ENCODE results near the gene TMEM25. TPM values are rescaled to one million over a fixed set of nuclear protein-coding genes. Genes with fewer than 3 reads are reported as not detected.
A peak's percentile ranks its signal among the peaks of the same experiment; 100 is the strongest.

The TMEM25 gene
- total RNA-seq, 1 experiment from 2014 or later = 7.8 TPM

DNA sequence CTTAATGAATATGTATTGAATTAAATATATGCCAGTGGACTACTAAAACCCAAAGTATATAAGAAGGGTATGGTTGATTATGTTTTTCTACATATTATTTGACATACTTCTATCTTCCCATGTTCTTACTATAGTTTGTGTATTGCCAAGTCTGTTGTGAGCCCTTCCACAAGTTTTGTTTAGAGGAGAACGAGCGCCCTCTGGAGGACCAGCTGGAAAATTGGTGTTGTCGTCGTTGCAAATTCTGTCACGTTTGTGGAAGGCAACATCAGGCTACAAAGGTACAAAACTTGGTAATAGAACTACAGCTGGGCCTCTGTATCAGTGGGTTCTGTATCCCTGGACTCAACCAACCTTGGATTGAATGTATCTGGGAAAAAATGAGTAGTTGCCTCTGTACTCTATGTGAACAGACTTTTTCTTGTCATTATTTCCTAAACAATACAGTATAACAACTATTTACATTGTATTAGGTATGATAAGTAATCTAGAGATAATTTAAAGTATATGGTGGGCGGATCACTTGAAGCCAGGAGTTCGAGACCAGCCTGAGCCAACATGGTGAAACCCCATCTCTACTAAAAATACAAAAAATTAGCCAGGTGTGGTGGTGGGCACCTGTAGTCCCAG, 42.4 kb upstream of the TMEM25 start:
- H3K36me3 Mint-ChIP-seq (ENCODE audit: insufficient read depth, unreplicated experiment) = peaks cover 10% of the 10 kb centered on the region

GRCh38 chr11:118491041-118491440, 40.0 kb upstream of the TMEM25 start:
- no peaks in the 10 kb centered on the region for H3K9me3 Mint-ChIP-seq (ENCODE audit: low read depth, unreplicated experiment)
- no peak overlapping the region for H3K4me3 Mint-ChIP-seq (ENCODE audit: low read depth, unreplicated experiment)
- intact Hi-C loops (cut with micrococcal nuclease; ENCODE audit: unreplicated experiment) = no loop called here
- H3K27me3 Mint-ChIP-seq (ENCODE audit: unreplicated experiment) = no peaks in the 10 kb centered on the region
- H3K36me3 Mint-ChIP-seq (ENCODE audit: insufficient read depth, unreplicated experiment) = peaks cover 8% of the 10 kb centered on the region
- no TSS peak for BruUV-seq (replicated peaks)
- no peak for TF ChIP-seq CTCF (IDR thresholded peaks at IDR 0.05; ENCODE audit: unreplicated experiment)
- no peak overlapping the region for H3K27ac Mint-ChIP-seq (ENCODE audit: unreplicated experiment)
- DNase-seq = no peak
- H3K4me1 Mint-ChIP-seq (ENCODE audit: low read depth, unreplicated experiment) = no peaks in the 10 kb centered on the region
- CTCF ChIA-PET = no interaction called here

More for the DNA sequence above, 42.4 kb upstream of the TMEM25 start:
- no TSS peak for BruUV-seq (replicated peaks)
- no peaks in the 10 kb centered on the region for H3K27me3 Mint-ChIP-seq (ENCODE audit: unreplicated experiment)
- H3K4me3 Mint-ChIP-seq (ENCODE audit: low read depth, unreplicated experiment) = no peak overlapping the region
- peak; percentile 54 for TF ChIP-seq CTCF (IDR thresholded peaks at IDR 0.05; ENCODE audit: unreplicated experiment)
- no peak overlapping the region for H3K27ac Mint-ChIP-seq (ENCODE audit: unreplicated experiment)
- no peaks in the 10 kb centered on the region for H3K9me3 Mint-ChIP-seq (ENCODE audit: low read depth, unreplicated experiment)
- DNase-seq = peak; percentile 64
- CTCF ChIA-PET = interaction anchor here (0.7 kb wide), 1 partner anchor 193 kb away, joined by 4 read pairs; no protein-coding TSS in a partner anchor
- H3K4me1 Mint-ChIP-seq (ENCODE audit: low read depth, unreplicated experiment) = no peaks in the 10 kb centered on the region
- intact Hi-C loops (cut with micrococcal nuclease; ENCODE audit: unreplicated experiment) = loop anchor here (1.0 to 10.0 kb wide), 2 partner anchors 86 to 194 kb away; no protein-coding TSS in a partner anchor

DNA sequence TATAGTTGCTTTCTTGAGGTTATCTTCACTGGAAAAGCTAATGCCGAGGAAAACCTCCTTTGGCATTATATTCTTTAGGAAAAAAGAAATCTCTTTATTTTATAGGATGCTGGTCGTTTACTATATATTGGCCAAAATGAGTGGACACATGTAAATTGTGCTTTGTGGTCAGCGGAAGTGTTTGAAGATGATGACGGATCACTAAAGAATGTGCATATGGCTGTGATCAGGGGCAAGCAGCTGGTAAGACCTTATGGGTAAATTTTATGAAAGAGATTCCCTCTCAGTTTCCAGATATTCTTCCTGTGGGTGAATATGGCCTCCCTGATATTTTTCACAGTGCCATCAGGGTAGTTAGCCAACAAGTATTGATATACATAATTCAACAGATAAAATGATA, 33.2 kb upstream of the TMEM25 start:
- no peak for TF ChIP-seq CTCF (IDR thresholded peaks at IDR 0.05; ENCODE audit: unreplicated experiment)
- intact Hi-C loops (cut with micrococcal nuclease; ENCODE audit: unreplicated experiment) = no loop called here
- DNase-seq = no peak
- Mint-ChIP-seq H3K9me3 (ENCODE audit: low read depth, unreplicated experiment) (no peaks in the 10 kb centered on the region), H3K27ac (ENCODE audit: unreplicated experiment) (no peak overlapping the region), H3K27me3 (ENCODE audit: unreplicated experiment) (no peaks in the 10 kb centered on the region), H3K4me3 (ENCODE audit: low read depth, unreplicated experiment) (no peak overlapping the region), H3K36me3 (ENCODE audit: insufficient read depth, unreplicated experiment) (peaks cover 32% of the 10 kb centered on the region), H3K4me1 (ENCODE audit: low read depth, unreplicated experiment) (no peaks in the 10 kb centered on the region)
- CTCF ChIA-PET = no interaction called here
- no TSS peak for BruUV-seq (replicated peaks)

DNA sequence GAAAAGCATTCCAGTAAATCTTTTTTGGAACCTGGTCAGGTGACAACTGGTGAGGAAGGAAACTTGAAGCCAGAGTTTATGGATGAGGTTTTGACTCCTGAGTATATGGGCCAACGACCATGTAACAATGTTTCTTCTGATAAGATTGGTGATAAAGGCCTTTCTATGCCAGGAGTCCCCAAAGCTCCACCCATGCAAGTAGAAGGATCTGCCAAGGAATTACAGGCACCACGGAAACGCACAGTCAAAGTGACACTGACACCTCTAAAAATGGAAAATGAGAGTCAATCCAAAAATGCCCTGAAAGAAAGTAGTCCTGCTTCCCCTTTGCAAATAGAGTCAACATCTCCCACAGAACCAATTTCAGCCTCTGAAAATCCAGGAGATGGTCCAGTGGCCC, 27.8 kb upstream of the TMEM25 start:
- Mint-ChIP-seq H3K4me3 (ENCODE audit: low read depth, unreplicated experiment) (no peak overlapping the region), H3K27ac (ENCODE audit: unreplicated experiment) (no peak overlapping the region), H3K4me1 (ENCODE audit: low read depth, unreplicated experiment) (no peaks in the 10 kb centered on the region), H3K27me3 (ENCODE audit: unreplicated experiment) (no peaks in the 10 kb centered on the region), H3K36me3 (ENCODE audit: insufficient read depth, unreplicated experiment) (peaks cover 47% of the 10 kb centered on the region), H3K9me3 (ENCODE audit: low read depth, unreplicated experiment) (no peaks in the 10 kb centered on the region)
- intact Hi-C loops (cut with micrococcal nuclease; ENCODE audit: unreplicated experiment) = no loop called here
- no peak for TF ChIP-seq CTCF (IDR thresholded peaks at IDR 0.05; ENCODE audit: unreplicated experiment)
- BruUV-seq (replicated peaks) = no TSS peak
- no peak for DNase-seq
- CTCF ChIA-PET = interaction anchor here (0.6 kb wide), 1 partner anchor 21 kb away, joined by 3 read pairs; no protein-coding TSS in a partner anchor
